Fibroblast of mammary gland (primary cell): ENCODE results near the gene SLC16A7.
"Not testable (repeated sequence)": the region's sequence is repeated elsewhere in the genome, so short reads cannot be mapped to it uniquely, and the experiment has no call there.

ENCODE experiments used
- DNase-seq: peaks from one replicate; pipeline ENCODE4 v3.0.0-alpha.2; 2010; ENCODE audit warnings: low read depth
- H3K4me3 ChIP-seq: 2 replicates; pipeline ENCODE4 v1.5.1; 2011; ENCODE audit warnings: low read depth, mild to moderate bottlenecking, low read length, moderate library complexity; ENCODE audit not compliant: control insufficient read depth
- CTCF ChIP-seq: conservative IDR thresholded peaks from 2 replicates; pipeline ENCODE4 v1.5.1; 2011; ENCODE audit warnings: low read depth, low read length, inconsistent platforms; ENCODE audit not compliant: control insufficient read depth, insufficient read depth

SLC16A7 gene

GRCh38 chr12:59594943-59595500 lies 807 bp upstream of the SLC16A7 start:
- no peak for DNase-seq
- TF ChIP-seq CTCF = no peak
- peak overlapping the region; percentile 76 for H3K4me3 ChIP-seq

- peak overlapping the region; percentile 76 for H3K4me3 ChIP-seq
- DNase-seq = no peak
Measured at GRCh38 chr12:59595565-59595882, 305 bp upstream of the SLC16A7 start.

GRCh38 chr12:59597385-59597781 lies 1.6 kb downstream of the SLC16A7 start:
- no peak for TF ChIP-seq CTCF
- H3K4me3 ChIP-seq = peak overlapping the region; percentile 76

More at GRCh38 chr12:59595565-59595882, 305 bp upstream of the SLC16A7 start:
- TF ChIP-seq CTCF = no peak

GRCh38 chr12:59600171-59600570 lies 4.3 kb downstream of the SLC16A7 start:
- no peak overlapping the region for H3K4me3 ChIP-seq
- peak; percentile 79 for DNase-seq
- no peak for TF ChIP-seq CTCF

More at GRCh38 chr12:59597385-59597781, 1.6 kb downstream of the SLC16A7 start:
- peak; percentile 98 for DNase-seq

- no peak overlapping the region for H3K4me3 ChIP-seq
- no peak for DNase-seq
- TF ChIP-seq CTCF = no peak
Measured at GRCh38 chr12:59603754-59604153, 7.9 kb downstream of the SLC16A7 start.

GRCh38 chr12:59612823-59613434 lies 17.1 kb downstream of the SLC16A7 start:
- DNase-seq = not testable (repeated sequence)

GRCh38 chr12:59615392-59616165 lies 19.8 kb downstream of the SLC16A7 start:
- TF ChIP-seq CTCF = no peak
- H3K4me3 ChIP-seq = no peak overlapping the region
- DNase-seq = no peak

More at GRCh38 chr12:59612823-59613434, 17.1 kb downstream of the SLC16A7 start:
- not testable (repeated sequence) for H3K4me3 ChIP-seq
